ENCODE data around the gene ZSWIM1.

DNA sequence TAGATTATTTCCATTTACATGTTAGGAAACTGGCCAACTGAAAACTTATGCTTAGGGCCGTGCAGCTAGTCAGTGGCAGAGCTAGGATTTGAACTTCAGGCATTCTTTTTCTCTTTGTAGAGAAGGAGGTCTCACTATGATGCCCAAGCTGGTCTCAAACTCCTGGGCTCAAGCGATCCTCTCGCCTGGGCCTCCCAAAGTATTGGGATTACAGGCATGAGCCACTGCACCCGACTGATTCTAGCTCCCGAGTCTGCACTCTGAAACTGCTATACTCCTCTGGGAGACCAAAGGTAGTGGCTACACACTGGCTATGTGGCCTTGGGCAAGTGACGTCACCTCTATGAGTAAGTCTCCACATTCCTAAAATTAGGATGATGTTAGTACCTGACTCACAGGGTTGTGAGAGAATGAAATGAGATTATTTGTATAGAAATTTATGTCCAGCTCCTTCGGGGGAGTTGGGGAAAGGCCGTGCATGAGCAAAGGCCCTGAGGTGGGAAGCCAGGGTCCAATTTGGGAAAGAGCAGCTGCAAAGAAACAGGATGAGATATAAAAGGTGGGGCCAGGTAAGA is 24.6 kb downstream of the ZSWIM1 start:
- no peak for TF ChIP-seq EZH2 (IDR thresholded peaks at IDR 0.05; ENCODE audit: borderline replicate concordance, insufficient read depth, low read depth, low read length, poor library complexity, severe bottlenecking)
- TF ChIP-seq, protein P1, sequence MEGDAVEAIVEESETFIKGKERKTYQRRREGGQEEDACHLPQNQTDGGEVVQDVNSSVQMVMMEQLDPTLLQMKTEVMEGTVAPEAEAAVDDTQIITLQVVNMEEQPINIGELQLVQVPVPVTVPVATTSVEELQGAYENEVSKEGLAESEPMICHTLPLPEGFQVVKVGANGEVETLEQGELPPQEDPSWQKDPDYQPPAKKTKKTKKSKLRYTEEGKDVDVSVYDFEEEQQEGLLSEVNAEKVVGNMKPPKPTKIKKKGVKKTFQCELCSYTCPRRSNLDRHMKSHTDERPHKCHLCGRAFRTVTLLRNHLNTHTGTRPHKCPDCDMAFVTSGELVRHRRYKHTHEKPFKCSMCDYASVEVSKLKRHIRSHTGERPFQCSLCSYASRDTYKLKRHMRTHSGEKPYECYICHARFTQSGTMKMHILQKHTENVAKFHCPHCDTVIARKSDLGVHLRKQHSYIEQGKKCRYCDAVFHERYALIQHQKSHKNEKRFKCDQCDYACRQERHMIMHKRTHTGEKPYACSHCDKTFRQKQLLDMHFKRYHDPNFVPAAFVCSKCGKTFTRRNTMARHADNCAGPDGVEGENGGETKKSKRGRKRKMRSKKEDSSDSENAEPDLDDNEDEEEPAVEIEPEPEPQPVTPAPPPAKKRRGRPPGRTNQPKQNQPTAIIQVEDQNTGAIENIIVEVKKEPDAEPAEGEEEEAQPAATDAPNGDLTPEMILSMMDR (IDR thresholded peaks at IDR 0.05), result no peak
